HG03108 (cell line): ENCODE data around the gene PELI1.
A peak's percentile ranks its signal among the peaks of the same experiment; 100 is the strongest.
"Not testable (repeated sequence)": the region's sequence is repeated elsewhere in the genome, so short reads cannot be mapped to it uniquely, and the experiment has no call there.

Experiments used
- ATAC-seq: cut with Tn5 transposase; IDR thresholded peaks from one replicate; pipeline ENCODE4 v1.9.1; 2021; ENCODE audit warnings: moderate library complexity; ENCODE audit not compliant: unreplicated experiment

The PELI1 gene

DNA sequence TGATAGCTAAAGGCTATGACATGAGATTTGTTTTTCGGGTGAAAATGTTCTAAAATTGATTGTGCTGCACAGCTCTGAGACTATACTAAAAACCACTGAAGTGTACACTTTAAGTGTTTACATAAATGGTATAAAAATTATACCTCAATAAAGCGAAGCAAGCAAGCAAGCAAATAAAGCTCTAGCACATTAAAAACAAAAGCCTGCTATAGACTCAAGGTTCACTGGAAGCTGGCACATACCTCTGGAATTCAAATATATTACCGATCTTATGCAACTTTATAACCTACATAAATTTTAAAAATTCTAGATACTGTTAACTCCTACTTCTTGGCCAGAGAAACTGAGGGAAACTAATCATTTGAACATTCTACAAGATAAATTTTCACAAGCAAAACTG is 20.1 kb downstream of the PELI1 start:
- ATAC-seq: no peak

DNA sequence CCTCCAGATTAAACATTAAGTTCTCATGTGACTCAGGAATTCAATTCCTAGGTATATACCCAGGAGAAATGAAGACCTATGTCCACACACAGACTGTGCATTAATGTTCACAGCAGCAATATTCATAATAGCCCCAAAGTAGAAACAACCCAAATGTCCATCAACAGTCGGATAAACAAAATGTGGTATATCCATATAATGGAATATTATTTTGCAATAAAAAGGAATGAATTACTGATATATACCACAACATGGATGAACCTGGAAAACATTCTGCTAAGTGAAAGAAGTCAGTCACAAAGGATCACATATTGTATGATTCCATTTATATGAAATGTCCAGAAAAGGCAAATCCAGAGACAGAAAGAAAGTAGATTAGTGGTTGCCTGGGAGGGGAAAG is 20.5 kb downstream of the PELI1 start:
- no peak for ATAC-seq

- ATAC-seq: no peak
Observed at GRCh38 chr2:64122358-64122757, 21.9 kb downstream of the PELI1 start.

GRCh38 chr2:64120928-64121327 is 23.3 kb downstream of the PELI1 start:
- no peak for ATAC-seq

- ATAC-seq: no peak
Observed at GRCh38 chr2:64120008-64120407, 24.2 kb downstream of the PELI1 start.

GRCh38 chr2:64119369-64119768 is 24.9 kb downstream of the PELI1 start:
- no peak for ATAC-seq

DNA sequence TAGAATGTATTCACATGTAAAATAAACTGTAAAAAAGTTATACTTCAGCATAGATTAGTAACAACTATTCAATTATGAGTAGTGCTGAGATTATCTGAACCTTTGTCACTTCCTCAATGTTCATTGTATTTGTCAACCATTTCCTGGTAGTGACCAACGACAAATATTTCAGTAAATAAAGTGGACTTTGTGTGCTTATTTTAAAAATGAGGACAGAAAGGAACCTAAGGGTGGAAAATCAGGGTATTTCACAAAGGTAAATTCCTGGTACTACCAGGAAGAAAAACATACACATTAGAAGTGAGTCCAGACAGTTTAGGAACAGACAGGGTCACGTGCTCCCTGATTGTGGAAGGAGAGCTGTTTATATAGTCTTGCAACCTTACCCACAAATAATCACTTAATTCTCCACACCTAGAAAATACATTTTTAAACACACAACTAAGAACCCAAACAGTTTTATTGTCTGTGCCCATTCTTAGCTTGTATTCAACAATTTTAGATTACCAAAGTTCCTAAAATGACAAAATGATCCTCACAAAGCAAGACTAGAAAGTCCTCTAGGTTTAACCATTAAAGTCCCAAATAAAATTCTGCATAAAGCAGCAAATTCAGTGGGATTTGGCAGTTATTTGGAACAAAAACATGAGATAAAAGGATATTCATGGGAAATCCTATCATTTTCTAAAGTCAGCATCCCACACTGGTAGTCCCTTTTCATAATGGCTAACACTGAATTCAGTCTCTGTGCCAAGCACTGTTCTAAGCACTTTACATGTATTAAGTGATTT is 28.2 kb downstream of the PELI1 start:
- ATAC-seq: no peak

DNA sequence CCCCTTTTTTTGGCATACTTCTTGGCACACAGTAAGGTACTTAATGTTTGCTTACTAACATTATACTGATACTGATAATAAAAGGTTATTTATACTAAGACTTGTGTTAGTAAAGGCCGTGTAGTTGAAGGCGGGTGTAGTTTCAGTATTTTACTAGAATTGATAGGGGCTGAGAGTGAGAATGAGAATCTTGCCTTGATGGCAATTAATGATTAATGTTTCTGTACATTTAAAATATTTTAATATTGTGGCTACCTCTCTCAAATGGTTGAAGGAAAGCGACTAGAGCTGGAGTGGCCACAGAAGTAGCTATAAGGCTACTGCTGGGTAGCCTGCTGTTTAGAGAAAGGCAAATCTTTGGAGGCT is 29.3 kb downstream of the PELI1 start:
- ATAC-seq: peak; percentile 46

DNA sequence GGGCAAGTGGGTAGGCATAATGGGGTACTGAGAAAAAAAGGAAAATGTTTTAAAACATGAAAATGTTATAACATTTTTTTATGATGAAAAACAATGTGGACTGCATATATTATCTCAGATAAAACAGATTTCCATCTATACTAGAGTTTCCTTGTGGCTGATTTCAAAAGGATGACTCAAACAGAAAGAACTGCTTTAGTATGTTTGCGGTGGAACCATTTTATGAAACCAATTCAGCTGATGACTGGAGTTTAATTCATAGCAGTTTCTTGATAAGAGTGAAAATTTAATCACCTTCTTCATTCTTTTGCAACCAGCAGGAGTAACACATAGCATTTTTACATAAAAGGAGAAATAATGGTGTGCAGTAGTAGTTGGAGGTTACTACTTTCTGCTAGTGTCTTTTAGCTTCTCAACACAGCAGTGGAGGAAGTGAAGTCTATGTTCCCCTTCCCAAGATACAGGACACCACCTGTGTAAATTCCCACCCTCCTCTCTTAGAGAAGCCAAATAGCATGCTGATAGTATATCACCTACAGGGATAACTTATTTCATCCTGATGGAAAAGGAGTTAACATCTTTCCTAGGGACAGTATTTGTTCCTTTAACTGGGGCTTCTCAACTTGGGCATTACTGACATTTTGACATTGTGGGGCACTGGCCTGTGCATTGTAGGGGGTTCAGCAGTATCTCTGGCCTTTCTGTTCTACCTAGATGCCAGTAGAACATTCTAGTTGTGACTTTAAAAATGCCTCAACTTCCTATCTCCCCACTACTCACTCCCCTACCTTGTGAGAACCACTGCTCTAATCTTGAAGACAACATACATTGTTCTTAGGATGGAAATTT is 29.9 kb downstream of the PELI1 start:
- ATAC-seq: peak; percentile 44

GRCh38 chr2:64112016-64112415 is 32.2 kb downstream of the PELI1 start:
- no peak for ATAC-seq

- ATAC-seq: no peak
Observed at GRCh38 chr2:64111426-64111825, 32.8 kb downstream of the PELI1 start.

DNA sequence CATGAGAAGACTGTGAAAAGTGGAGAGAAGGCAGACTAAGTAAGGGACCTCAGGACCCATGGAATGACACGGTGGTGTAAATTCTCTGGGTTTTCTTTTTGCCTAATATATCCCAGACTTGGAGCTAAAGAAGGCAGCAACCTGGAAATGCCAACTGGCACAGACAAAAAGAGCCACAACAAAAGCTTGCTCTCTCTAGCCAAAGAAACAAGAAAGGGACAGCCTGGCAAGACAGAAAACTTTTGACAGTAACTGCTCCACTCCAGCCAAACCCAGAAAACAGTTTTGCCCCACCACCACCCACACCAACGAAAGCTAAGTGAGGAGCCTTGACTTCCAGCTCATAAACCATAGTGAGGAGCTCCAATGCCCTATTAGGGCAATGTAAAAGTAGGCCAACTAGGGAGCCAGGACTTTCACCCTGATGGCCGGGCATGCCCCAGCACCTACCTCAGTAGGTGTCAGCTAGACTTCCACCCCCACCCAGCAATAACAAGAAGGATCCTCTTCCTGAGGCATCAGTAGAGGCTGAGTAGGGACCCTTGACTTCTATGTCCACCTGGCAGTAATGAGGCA is 35.5 kb downstream of the PELI1 start:
- no peak for ATAC-seq

DNA sequence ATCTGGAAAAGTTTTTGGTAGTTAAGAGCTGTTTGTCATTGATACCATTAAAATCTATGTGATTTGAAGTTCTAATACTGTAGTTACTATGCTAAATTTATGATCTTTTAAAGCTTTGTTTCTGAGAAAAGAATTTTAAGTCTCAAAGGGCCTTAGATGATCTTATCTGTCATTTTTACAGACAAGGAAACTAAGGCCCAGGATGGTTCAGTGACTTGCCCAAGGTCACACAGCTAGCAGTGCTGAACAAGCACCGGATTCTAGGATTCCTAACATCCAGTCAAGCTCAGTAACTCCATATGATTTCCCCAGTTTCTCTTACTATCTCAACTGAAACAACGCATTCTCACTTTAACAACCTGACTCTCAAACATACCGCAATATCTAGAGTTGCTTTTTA is 37.7 kb downstream of the PELI1 start:
- no peak for ATAC-seq

DNA sequence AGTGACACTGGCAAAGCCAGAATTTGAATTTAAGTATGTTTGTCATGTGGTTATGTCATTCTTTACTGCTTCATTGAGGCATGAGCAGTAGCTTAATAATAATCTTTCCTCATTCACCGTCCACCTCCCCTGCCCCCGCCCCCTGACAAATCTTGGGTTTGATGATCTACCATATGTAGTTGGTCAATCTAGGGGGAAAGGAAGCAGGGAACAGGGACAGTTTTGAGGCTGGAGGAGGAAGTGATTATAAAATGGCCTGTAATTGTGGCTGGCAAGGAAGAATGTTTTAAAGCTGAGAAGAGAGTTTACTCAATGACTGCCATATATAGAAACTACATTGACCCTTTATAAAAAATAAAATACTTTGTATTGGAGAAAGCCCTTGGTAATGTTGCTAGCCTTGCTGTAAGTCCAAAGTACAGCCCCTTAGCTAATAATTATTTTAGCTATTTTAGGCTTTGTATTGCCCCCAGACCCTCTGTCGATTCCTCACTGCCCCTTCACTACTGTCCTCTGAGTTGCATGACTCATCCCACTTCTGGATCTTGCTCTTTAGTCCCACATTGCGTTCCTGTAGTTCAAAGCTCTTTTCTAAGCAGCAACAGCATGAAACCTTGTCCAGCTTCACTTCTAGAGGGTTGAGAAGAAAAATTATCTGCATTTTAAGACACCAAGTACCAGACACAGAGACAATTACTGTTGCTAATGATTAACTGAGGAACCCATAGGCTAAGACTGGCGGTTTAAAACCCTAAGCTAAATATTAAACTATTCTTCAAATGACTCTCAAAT is 38.4 kb downstream of the PELI1 start:
- peak; percentile 35 for ATAC-seq

DNA sequence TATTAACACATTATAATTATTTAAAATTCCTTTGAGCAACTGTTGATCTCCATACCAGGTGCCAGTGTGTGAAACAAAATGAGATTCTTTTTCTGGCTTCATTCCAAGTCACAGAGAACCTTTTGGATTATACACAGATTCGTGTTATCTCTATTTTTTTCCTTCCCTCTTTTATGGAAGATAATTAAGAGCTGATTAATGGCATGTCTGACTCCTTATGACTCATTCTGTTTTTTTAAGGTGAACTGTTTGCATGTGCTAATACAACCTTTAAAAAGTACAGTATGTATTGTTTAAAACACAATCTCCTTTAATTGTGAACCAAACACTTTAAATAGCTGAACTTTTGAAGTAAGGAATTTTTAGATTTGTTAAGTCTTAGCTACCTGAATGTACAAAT is 39.3 kb downstream of the PELI1 start:
- ATAC-seq: no peak

GRCh38 chr2:64102736-64103135 is 41.5 kb downstream of the PELI1 start:
- ATAC-seq: not testable (repeated sequence)

GRCh38 chr2:64101141-64101591 is 43.1 kb downstream of the PELI1 start:
- ATAC-seq: peak; percentile 33

- peak; percentile 41 for ATAC-seq
Observed at GRCh38 chr2:64100584-64100983, 43.6 kb downstream of the PELI1 start.

GRCh38 chr2:64094663-64095382 is 49.4 kb downstream of the PELI1 start:
- ATAC-seq: no peak

DNA sequence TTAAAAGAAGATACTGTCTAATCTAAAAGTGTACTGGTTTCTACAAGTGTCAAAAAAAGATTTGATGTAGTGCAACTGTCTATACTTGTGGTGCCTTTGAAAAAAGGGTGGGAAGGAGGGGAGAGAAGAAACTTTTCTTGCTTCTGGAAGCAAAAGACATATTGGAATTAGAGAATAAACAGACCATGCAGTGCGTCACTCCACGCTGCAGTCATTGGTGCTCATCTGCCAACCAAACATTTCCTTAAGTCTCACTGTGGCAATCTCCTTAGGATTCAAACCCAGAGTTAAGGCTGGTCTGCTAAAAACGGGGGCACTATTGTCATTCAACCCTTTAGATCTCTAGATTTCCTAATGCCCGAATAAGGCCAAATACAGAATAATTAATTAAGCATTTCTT is 50.9 kb downstream of the PELI1 start:
- no peak for ATAC-seq
